ENCODE results near the gene PTGES2. TPM values are rescaled to one million over a fixed set of nuclear protein-coding genes. Genes with fewer than 3 reads are reported as not detected.

The PTGES2 gene
- total and polyA plus RNA-seq, 9 of the 15 experiments (the other 6 are each of a cell fraction or from before 2014, with no cell fraction given), result 2.4 to 196 (median 90.1) TPM

- TF ChIP-seq REST (IDR thresholded peaks at IDR 0.05; ENCODE audit: borderline replicate concordance), result no peak
- peak; percentile 88 for TF ChIP-seq REST (CRISPR knock-in tag; IDR thresholded peaks at IDR 0.05; ENCODE audit: low read depth)
- no peak for TF ChIP-seq NCOA2 (IDR thresholded peaks at IDR 0.05; ENCODE audit: partially characterized antibody in 2 of 2)
- peak; percentile 98 to 99 for TF ChIP-seq UBTF (IDR thresholded peaks at IDR 0.05; ENCODE audit: borderline replicate concordance in 1 of 2, low read depth in 2 of 2, low read length in 2 of 2)
- no peak for TF ChIP-seq E2F5 (CRISPR knock-in tag; IDR thresholded peaks at IDR 0.05)
- TF ChIP-seq GTF2A2 (tag; IDR thresholded peaks at IDR 0.05), result no peak
- no peak for TF ChIP-seq SLC30A9 (CRISPR knock-in tag; IDR thresholded peaks at IDR 0.05)
- TF ChIP-seq LEF1 (IDR thresholded peaks at IDR 0.05), result no peak
- 0 out of 2 replicates have a peak, but pooled peaks have one; percentile 56 for TF ChIP-seq ZNF436 (CRISPR knock-in tag; IDR thresholded peaks at IDR 0.05)
- TF ChIP-seq SPI1 (IDR thresholded peaks at IDR 0.05; ENCODE audit: borderline replicate concordance, low read depth, low read length), result 0 out of 2 replicates have a peak, but pooled peaks have one; percentile 18
- TF ChIP-seq PRDM10 (IDR thresholded peaks at IDR 0.05; ENCODE audit: partially characterized antibody), result no peak
Measured at GRCh38 chr9:128159784-128160602, 32.5 kb upstream of the PTGES2 start, which contains the start of gene BBLN (continued).
